HepG2 (cell line): ENCODE results near the gene CSH1. TPM values are rescaled to one million over a fixed set of nuclear protein-coding genes. Genes with fewer than 3 reads are reported as not detected.

Source experiments
- CEBPB ChIP-seq: IDR thresholded peaks from 2 replicates; pipeline ENCODE4 v1.6.1; 2011; ENCODE audit warnings: low read depth, low read length, improper control_type of control experiment, borderline replicate concordance
- ELF1 ChIP-seq: sonication (generic); formaldehyde crosslinking; IDR thresholded peaks from 2 replicates; pipeline ENCODE4 v1.4.0; 2020; ENCODE audit warnings: missing genetic modification reagents
- ETV6 ChIP-seq: sonication (generic); formaldehyde crosslinking; conservative IDR thresholded peaks from 2 replicates; pipeline ENCODE4 v1.4.0; 2020; ENCODE audit warnings: missing genetic modification reagents
- FOXA1 ChIP-seq, 2 experiments: fragments of 450-650 bp in 1 of 2; sonication (generic) in 1 of 2; formaldehyde crosslinking in 1 of 2; IDR thresholded peaks; 2 replicates each; pipeline versions ENCODE4 v1.4.0 to v1.6.1; 2016 to 2020; ENCODE audit warnings: missing genetic modification reagents in 1 of 2
- GPBP1L1 ChIP-seq: sonication (generic); formaldehyde crosslinking; IDR thresholded peaks from 2 replicates; pipeline ENCODE4 v1.5.0; 2020; ENCODE audit warnings: mild to moderate bottlenecking, missing genetic modification reagents
- HMG20B ChIP-seq: conservative IDR thresholded peaks from 2 replicates; pipeline ENCODE4 v1.6.1; 2016; ENCODE audit warnings: missing genetic modification reagents, missing compliant biosample characterization
- RAD51 ChIP-seq: fragments of 450-650 bp; IDR thresholded peaks from 2 replicates; pipeline ENCODE4 v1.6.1; 2016; ENCODE audit warnings: borderline replicate concordance
- TAF1 ChIP-seq: sonication (generic); formaldehyde crosslinking; IDR thresholded peaks from 2 replicates; pipeline ENCODE4 v1.4.0; 2020; ENCODE audit warnings: missing genetic modification reagents
- USF2 ChIP-seq, 2 experiments: sonication (generic) in 1 of 2; formaldehyde crosslinking in 1 of 2; IDR thresholded peaks; 2 replicates each; pipeline versions ENCODE4 v1.5.1 to v1.6.1; 2011 to 2020; ENCODE audit warnings: borderline replicate concordance in 1 of 2, low read depth in 1 of 2, low read length in 1 of 2, mild to moderate bottlenecking in 1 of 2, missing genetic modification reagents in 1 of 2, moderate library complexity in 1 of 2
- ZBTB7A ChIP-seq: sonication (generic); formaldehyde crosslinking; IDR thresholded peaks from 2 replicates; pipeline ENCODE4 v1.8.0; 2022; ENCODE audit warnings: mild to moderate bottlenecking, missing genetic modification reagents
- ZKSCAN5 ChIP-seq: sonication (generic); formaldehyde crosslinking; IDR thresholded peaks from 2 replicates; pipeline ENCODE4 v1.5.1; 2020; ENCODE audit warnings: mild to moderate bottlenecking, missing genetic modification reagents
- ZNF260 ChIP-seq: sonication (generic); formaldehyde crosslinking; IDR thresholded peaks from 2 replicates; pipeline ENCODE4 v1.4.0; 2020; ENCODE audit warnings: missing genetic modification reagents, low read depth, mild to moderate bottlenecking, borderline replicate concordance
- ZNF431 ChIP-seq: sonication (generic); formaldehyde crosslinking; IDR thresholded peaks from 2 replicates; pipeline ENCODE4 v1.9.0; 2022; ENCODE audit warnings: missing genetic modification reagents, low read depth, mild to moderate bottlenecking, borderline replicate concordance
- ZNF446 ChIP-seq: sonication (generic); formaldehyde crosslinking; IDR thresholded peaks from 2 replicates; pipeline ENCODE4 v1.5.0; 2020; ENCODE audit warnings: mild to moderate bottlenecking, missing genetic modification reagents
- ZNF501 ChIP-seq: sonication (generic); formaldehyde crosslinking; IDR thresholded peaks from 2 replicates; pipeline ENCODE4 v1.5.1; 2020; ENCODE audit warnings: mild to moderate bottlenecking, moderate library complexity, missing genetic modification reagents
- polyA plus RNA-seq, 8 experiments: library from polyadenylated mRNA; depleted of rRNA in 3 of 8; stranded (reverse) in 7 of 8; unstranded in 1 of 8; fragments of >200 nt; fragmentation: Illumina TruSeq in 4 of 8; extraction: Trizol in 4 of 8; gene quantifications; 2 replicates each; pipeline versions ENCODE4 v1.2.1 to v1.2.3, GENCODE V29; 2011 to 2016; ENCODE audit warnings: low read depth in 4 of 8, missing spikeins in 1 of 8, mixed read lengths in 1 of 8; ENCODE audit not compliant: insufficient read depth in 1 of 8
- total RNA-seq, 5 experiments: library from RNA; depleted of rRNA; stranded (reverse); fragments of >200 nt; fragmentation: Illumina TruSeq; extraction: Trizol; gene quantifications; 2 replicates each; pipeline ENCODE4 v1.2.3, GENCODE V29; 2016; ENCODE audit warnings: low read depth in 1 of 5
- TF ChIP-seq, protein P1 (sequence below): sonication (generic); formaldehyde crosslinking; IDR thresholded peaks from 2 replicates; pipeline ENCODE4 v1.4.0; 2020; ENCODE audit warnings: missing genetic modification reagents
- TF ChIP-seq, protein P2 (sequence below): sonication (generic); formaldehyde crosslinking; IDR thresholded peaks from 2 replicates; pipeline ENCODE4 v1.5.1; 2020; ENCODE audit warnings: mild to moderate bottlenecking, missing genetic modification reagents, moderate library complexity

Gene CSH1
- total and polyA plus RNA-seq, 2 of the 13 experiments (the other 11 are each of a cell fraction or from before 2014, with no cell fraction given), result not detected

- TF ChIP-seq USF2 (IDR thresholded peaks at IDR 0.05; ENCODE audit: low read depth, low read length), result peak; percentile 31; the same call in 1 of the 2 replicates
- TF ChIP-seq USF2 (CRISPR knock-in tag; IDR thresholded peaks at IDR 0.05; ENCODE audit: borderline replicate concordance), result peak; percentile 83; the same call in 1 of the 2 replicates
- TF ChIP-seq, protein P1, sequence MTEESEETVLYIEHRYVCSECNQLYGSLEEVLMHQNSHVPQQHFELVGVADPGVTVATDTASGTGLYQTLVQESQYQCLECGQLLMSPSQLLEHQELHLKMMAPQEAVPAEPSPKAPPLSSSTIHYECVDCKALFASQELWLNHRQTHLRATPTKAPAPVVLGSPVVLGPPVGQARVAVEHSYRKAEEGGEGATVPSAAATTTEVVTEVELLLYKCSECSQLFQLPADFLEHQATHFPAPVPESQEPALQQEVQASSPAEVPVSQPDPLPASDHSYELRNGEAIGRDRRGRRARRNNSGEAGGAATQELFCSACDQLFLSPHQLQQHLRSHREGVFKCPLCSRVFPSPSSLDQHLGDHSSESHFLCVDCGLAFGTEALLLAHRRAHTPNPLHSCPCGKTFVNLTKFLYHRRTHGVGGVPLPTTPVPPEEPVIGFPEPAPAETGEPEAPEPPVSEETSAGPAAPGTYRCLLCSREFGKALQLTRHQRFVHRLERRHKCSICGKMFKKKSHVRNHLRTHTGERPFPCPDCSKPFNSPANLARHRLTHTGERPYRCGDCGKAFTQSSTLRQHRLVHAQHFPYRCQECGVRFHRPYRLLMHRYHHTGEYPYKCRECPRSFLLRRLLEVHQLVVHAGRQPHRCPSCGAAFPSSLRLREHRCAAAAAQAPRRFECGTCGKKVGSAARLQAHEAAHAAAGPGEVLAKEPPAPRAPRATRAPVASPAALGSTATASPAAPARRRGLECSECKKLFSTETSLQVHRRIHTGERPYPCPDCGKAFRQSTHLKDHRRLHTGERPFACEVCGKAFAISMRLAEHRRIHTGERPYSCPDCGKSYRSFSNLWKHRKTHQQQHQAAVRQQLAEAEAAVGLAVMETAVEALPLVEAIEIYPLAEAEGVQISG (CRISPR knock-in tag), result no peak
- no peak for TF ChIP-seq GPBP1L1
- TF ChIP-seq ZNF501 (CRISPR knock-in tag), result peak; percentile 58; the same call in 1 of the 2 replicates
- TF ChIP-seq ZNF260 (CRISPR knock-in tag), result no peak
- TF ChIP-seq, protein P2, sequence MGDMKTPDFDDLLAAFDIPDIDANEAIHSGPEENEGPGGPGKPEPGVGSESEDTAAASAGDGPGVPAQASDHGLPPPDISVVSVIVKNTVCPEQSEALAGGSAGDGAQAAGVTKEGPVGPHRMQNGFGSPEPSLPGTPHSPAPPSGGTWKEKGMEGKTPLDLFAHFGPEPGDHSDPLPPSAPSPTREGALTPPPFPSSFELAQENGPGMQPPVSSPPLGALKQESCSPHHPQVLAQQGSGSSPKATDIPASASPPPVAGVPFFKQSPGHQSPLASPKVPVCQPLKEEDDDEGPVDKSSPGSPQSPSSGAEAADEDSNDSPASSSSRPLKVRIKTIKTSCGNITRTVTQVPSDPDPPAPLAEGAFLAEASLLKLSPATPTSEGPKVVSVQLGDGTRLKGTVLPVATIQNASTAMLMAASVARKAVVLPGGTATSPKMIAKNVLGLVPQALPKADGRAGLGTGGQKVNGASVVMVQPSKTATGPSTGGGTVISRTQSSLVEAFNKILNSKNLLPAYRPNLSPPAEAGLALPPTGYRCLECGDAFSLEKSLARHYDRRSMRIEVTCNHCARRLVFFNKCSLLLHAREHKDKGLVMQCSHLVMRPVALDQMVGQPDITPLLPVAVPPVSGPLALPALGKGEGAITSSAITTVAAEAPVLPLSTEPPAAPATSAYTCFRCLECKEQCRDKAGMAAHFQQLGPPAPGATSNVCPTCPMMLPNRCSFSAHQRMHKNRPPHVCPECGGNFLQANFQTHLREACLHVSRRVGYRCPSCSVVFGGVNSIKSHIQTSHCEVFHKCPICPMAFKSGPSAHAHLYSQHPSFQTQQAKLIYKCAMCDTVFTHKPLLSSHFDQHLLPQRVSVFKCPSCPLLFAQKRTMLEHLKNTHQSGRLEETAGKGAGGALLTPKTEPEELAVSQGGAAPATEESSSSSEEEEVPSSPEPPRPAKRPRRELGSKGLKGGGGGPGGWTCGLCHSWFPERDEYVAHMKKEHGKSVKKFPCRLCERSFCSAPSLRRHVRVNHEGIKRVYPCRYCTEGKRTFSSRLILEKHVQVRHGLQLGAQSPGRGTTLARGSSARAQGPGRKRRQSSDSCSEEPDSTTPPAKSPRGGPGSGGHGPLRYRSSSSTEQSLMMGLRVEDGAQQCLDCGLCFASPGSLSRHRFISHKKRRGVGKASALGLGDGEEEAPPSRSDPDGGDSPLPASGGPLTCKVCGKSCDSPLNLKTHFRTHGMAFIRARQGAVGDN, result peak; percentile 45; the same call in 1 of the 2 replicates
- 0 out of 2 replicates have a peak, but pooled peaks have one; percentile 29 for TF ChIP-seq ZKSCAN5
- TF ChIP-seq ETV6 (CRISPR knock-in tag), result no peak
- peak; percentile 39; the same call in 1 of the 2 replicates for TF ChIP-seq RAD51
- TF ChIP-seq ELF1 (CRISPR knock-in tag), result no peak
- peak; percentile 64 for TF ChIP-seq ZBTB7A (CRISPR knock-in tag)
- TF ChIP-seq FOXA1 (IDR thresholded peaks at IDR 0.05), result no peak
- TF ChIP-seq FOXA1 (CRISPR knock-in tag; IDR thresholded peaks at IDR 0.05), result no peak
- TF ChIP-seq ZNF431 (CRISPR knock-in tag), result no peak
- TF ChIP-seq ZNF446 (CRISPR knock-in tag), result no peak
- TF ChIP-seq HMG20B (CRISPR knock-in tag), result no peak
- TF ChIP-seq CEBPB, result no peak
- peak; percentile 4; the same call in 1 of the 2 replicates for TF ChIP-seq TAF1 (CRISPR knock-in tag)
These were observed 49.5 kb upstream of the CSH1 start (continued) for GRCh38 chr17:63945784-63946439.
